HCT116 (cell line): ENCODE measurements around the gene PKDCC. TPM values are rescaled to one million over a fixed set of nuclear protein-coding genes. Genes with fewer than 3 reads are reported as not detected.

Experiments
- ATAC-seq: fragments of 200-7000 bp; cut with Tn5 transposase; 2 replicates; pipeline ENCODE4 v1.9.1; 2020; ENCODE audit warnings: mild to moderate bottlenecking, moderate library complexity
- BruUV-seq: library from RNA; stranded (reverse); fragments of 400-500 nt; replicated peaks from 2 replicates; lab custom pipeline; 2021; lab: Mats Ljungman, UMichigan
- CTCF ChIA-PET: fragments of 300-600 bp; sonication (Branson Sonifier 250); formaldehyde crosslinking; loops from one replicate; lab custom pipeline; 2021; ENCODE audit warnings: antibody characterized with exemption; lab: Charles Lee
- POLR2A ChIA-PET: fragments of 300-600, 350-600 bp; sonication (Branson Sonifier 250); formaldehyde crosslinking; loops from one replicate; lab custom pipeline; 2021; ENCODE audit warnings: antibody characterized with exemption; lab: Charles Lee
- RAD21 ChIA-PET, 2 experiments: fragments of 300-600 bp; sonication (Branson Sonifier 250); formaldehyde crosslinking; loops; one replicate each; lab custom pipeline; 2023; ENCODE audit warnings: low total read pairs in 2 of 2; ENCODE audit not compliant: uncharacterized antibody in 2 of 2, unreplicated experiment in 2 of 2, low non-redundant PET in 1 of 2; lab: Charles Lee
- DNase-seq: peaks from one replicate; pipeline ENCODE4 v3.0.0-alpha.2; 2010; ENCODE audit warnings: low read depth, low spot score
- H2AFZ ChIP-seq: fragments of 200-600 bp; shearing (Covaris generic), sonication (generic); 2 replicates; pipeline ENCODE4 v1.6.1; 2017; ENCODE audit warnings: low read depth, mixed run types, mixed read lengths, antibody characterized with exemption, low read length; ENCODE audit not compliant: poor library complexity, severe bottlenecking
- H3K27ac ChIP-seq: 2 replicates; pipeline ENCODE4 v1.5.1; 2012; ENCODE audit warnings: low read depth, low read length
- H3K27me3 ChIP-seq: fragments of 200-600 bp; sonication (generic); 2 replicates; pipeline ENCODE4 v1.6.1; 2016; ENCODE audit warnings: mixed run types, low read length, mixed read lengths; ENCODE audit not compliant: insufficient read depth
- H3K36me3 ChIP-seq, 2 experiments: fragments of 200-500 bp in 1 of 2; fragments of 200-600 bp in 1 of 2; sonication (Bioruptor generic) in 1 of 2; sonication (generic) in 1 of 2; 2 replicates each; pipeline versions ENCODE4 v1.5.1 to v1.6.1; 2014 to 2016; ENCODE audit warnings: low read length in 2 of 2, inconsistent platforms in 1 of 2, mixed read lengths in 1 of 2, mixed run types in 1 of 2; ENCODE audit not compliant: insufficient read depth in 2 of 2, control insufficient read depth in 1 of 2
- H3K4me1 ChIP-seq, 2 experiments: fragments of 200-600 bp in 1 of 2; sonication (generic) in 1 of 2; 2 replicates each; pipeline versions ENCODE4 v1.5.1 to v1.6.1; 2012 to 2017; ENCODE audit warnings: low read length in 2 of 2, inconsistent platforms in 1 of 2, mild to moderate bottlenecking in 1 of 2, mixed read lengths in 1 of 2, mixed run types in 1 of 2, moderate library complexity in 1 of 2; ENCODE audit not compliant: insufficient read depth in 2 of 2, control insufficient read depth in 1 of 2
- H3K4me2 ChIP-seq: fragments of 200-600 bp; sonication (generic); 2 replicates; pipeline ENCODE4 v1.6.1; 2017; ENCODE audit warnings: mixed run types, low read length, mixed read lengths
- H3K4me3 ChIP-seq, 2 experiments: fragments of 200-600 bp in 1 of 2; sonication (generic) in 1 of 2; replicated peaks in 1 of 2; 2 replicates each; pipeline ENCODE4 v1.5.1; 2011 to 2016; ENCODE audit warnings: low read length in 2 of 2, control low read depth in 1 of 2, low read depth in 1 of 2, mild to moderate bottlenecking in 1 of 2, mixed read lengths in 1 of 2, mixed run types in 1 of 2
- H3K79me2 ChIP-seq: fragments of 200-600 bp; sonication (generic); 2 replicates; pipeline ENCODE4 v1.6.1; 2017; ENCODE audit warnings: mild to moderate bottlenecking, mixed run types, low read length, moderate library complexity, mixed read lengths; ENCODE audit not compliant: insufficient read depth
- H3K9ac ChIP-seq: fragments of 200-600 bp; sonication (generic); 2 replicates; pipeline ENCODE4 v1.6.1; 2016; ENCODE audit warnings: low read length, mixed read lengths
- H3K9me2 ChIP-seq: fragments of 200-600 bp; sonication (generic), shearing (Covaris generic); 2 replicates; pipeline ENCODE4 v1.6.1; 2017; ENCODE audit warnings: mixed run types, mild to moderate bottlenecking, moderate library complexity; ENCODE audit not compliant: insufficient read depth
- H3K9me3 ChIP-seq, 2 experiments: fragments of 200-500 bp in 1 of 2; fragments of 200-600 bp in 1 of 2; sonication (Bioruptor generic) in 1 of 2; sonication (generic) in 1 of 2; 2 replicates each; pipeline ENCODE4 v1.6.1; 2014 to 2017; ENCODE audit warnings: low read length in 2 of 2, mixed read lengths in 2 of 2, inconsistent platforms in 1 of 2, low read depth in 1 of 2, mild to moderate bottlenecking in 1 of 2, mixed run types in 1 of 2, moderate library complexity in 1 of 2; ENCODE audit not compliant: control insufficient read depth in 1 of 2, insufficient read depth in 1 of 2
- H4K20me1 ChIP-seq: fragments of 200-600 bp; sonication (generic), shearing (Covaris generic); 2 replicates; pipeline ENCODE4 v1.6.1; 2017; ENCODE audit warnings: mixed run types, mild to moderate bottlenecking, moderate library complexity; ENCODE audit not compliant: insufficient read depth
- CBX3 ChIP-seq: IDR thresholded peaks from 2 replicates; pipeline ENCODE4 v1.6.1; 2012; ENCODE audit warnings: low read depth
- EGR1 ChIP-seq: IDR thresholded peaks from 2 replicates; pipeline ENCODE4 v1.6.1; 2012; ENCODE audit warnings: low read depth
- EZH2phosphoT487 ChIP-seq: fragments of 200-600 bp; IDR thresholded peaks from 2 replicates; pipeline ENCODE4 v1.6.1; 2018; ENCODE audit warnings: antibody characterized with exemption, borderline replicate concordance
- POLR2A ChIP-seq: IDR thresholded peaks from 2 replicates; pipeline ENCODE4 v1.7.0; 2011; ENCODE audit warnings: borderline replicate concordance; ENCODE audit not compliant: insufficient read depth, insufficient read length; ENCODE audit errors: extremely low read depth
- POLR2AphosphoS5 ChIP-seq: IDR thresholded peaks from 2 replicates; pipeline ENCODE4 v1.6.1; 2011; ENCODE audit warnings: mild to moderate bottlenecking, low read depth, low read length, moderate library complexity
- RAD21 ChIP-seq: IDR thresholded peaks from 2 replicates; pipeline ENCODE4 v1.6.1; 2012; ENCODE audit warnings: low read depth, mild to moderate bottlenecking
- SIN3A ChIP-seq: IDR thresholded peaks from 2 replicates; pipeline ENCODE4 v1.6.1; 2012; ENCODE audit warnings: low read depth
- YY1 ChIP-seq: IDR thresholded peaks from 2 replicates; pipeline ENCODE4 v1.6.1; 2011; ENCODE audit warnings: low read length, low read depth, moderate library complexity, mild to moderate bottlenecking; ENCODE audit not compliant: insufficient replicate concordance; ENCODE audit errors: extremely low read depth
- ZFX ChIP-seq: fragments of 450-650 bp; IDR thresholded peaks from 2 replicates; pipeline ENCODE4 v1.6.1; 2017
- ZNF274 ChIP-seq: fragments of 200-500 bp; sonication (Bioruptor generic); IDR thresholded peaks from 2 replicates; pipeline ENCODE4 v1.6.1; 2014; ENCODE audit warnings: mild to moderate bottlenecking, low read depth, low read length, inconsistent platforms
- intact Hi-C: fragments of 100-400 bp; cut with micrococcal nuclease; formaldehyde crosslinking; loops from 2 replicates; pipeline ENCODE4 v1.10.0; 2022
- total RNA-seq: library from RNA; stranded (reverse); gene quantifications from one replicate; pipeline ENCODE4 v1.2.1, GENCODE V29; 2021; ENCODE audit not compliant: unreplicated experiment
- TF ChIP-seq, protein P1 (sequence below): IDR thresholded peaks from 2 replicates; pipeline ENCODE4 v1.6.1; 2012
- TF ChIP-seq, protein P2 (sequence below): IDR thresholded peaks from 2 replicates; pipeline ENCODE4 v1.6.1; 2012; ENCODE audit warnings: low read depth

The PKDCC gene
- total RNA-seq, 1 experiment from 2014 or later: 0.84 TPM

DNA sequence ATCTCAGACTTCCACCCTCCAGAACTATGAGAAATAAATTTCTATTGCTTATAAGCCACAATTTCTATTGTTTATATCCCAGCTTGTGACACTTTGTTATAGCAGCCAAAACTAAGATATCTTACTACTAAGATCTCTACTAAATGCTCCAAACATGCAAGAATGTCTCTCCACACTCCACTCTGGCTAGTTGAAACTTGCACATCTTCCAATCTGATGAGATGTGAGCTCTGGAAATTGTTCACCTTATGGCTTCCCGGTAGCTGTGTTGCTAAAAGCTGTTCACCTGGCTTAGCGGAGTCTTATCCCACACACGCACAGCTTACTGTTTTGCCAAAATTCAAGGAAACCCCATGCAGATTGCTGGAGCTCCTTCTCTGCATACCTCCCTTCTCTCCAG, 43.9 kb downstream of the PKDCC start:
- no peak for TF ChIP-seq SIN3A
- no peak for TF ChIP-seq ZNF274
- TF ChIP-seq POLR2A: no peak
- no peak for TF ChIP-seq CBX3
- no peak for TF ChIP-seq POLR2AphosphoS5
- no peak for TF ChIP-seq ZFX
- no peak for TF ChIP-seq RAD21
- TF ChIP-seq EGR1: no peak
- TF ChIP-seq, protein P1, sequence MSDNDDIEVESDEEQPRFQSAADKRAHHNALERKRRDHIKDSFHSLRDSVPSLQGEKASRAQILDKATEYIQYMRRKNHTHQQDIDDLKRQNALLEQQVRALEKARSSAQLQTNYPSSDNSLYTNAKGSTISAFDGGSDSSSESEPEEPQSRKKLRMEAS: no peak
- no peak for TF ChIP-seq YY1
- TF ChIP-seq, protein P2, sequence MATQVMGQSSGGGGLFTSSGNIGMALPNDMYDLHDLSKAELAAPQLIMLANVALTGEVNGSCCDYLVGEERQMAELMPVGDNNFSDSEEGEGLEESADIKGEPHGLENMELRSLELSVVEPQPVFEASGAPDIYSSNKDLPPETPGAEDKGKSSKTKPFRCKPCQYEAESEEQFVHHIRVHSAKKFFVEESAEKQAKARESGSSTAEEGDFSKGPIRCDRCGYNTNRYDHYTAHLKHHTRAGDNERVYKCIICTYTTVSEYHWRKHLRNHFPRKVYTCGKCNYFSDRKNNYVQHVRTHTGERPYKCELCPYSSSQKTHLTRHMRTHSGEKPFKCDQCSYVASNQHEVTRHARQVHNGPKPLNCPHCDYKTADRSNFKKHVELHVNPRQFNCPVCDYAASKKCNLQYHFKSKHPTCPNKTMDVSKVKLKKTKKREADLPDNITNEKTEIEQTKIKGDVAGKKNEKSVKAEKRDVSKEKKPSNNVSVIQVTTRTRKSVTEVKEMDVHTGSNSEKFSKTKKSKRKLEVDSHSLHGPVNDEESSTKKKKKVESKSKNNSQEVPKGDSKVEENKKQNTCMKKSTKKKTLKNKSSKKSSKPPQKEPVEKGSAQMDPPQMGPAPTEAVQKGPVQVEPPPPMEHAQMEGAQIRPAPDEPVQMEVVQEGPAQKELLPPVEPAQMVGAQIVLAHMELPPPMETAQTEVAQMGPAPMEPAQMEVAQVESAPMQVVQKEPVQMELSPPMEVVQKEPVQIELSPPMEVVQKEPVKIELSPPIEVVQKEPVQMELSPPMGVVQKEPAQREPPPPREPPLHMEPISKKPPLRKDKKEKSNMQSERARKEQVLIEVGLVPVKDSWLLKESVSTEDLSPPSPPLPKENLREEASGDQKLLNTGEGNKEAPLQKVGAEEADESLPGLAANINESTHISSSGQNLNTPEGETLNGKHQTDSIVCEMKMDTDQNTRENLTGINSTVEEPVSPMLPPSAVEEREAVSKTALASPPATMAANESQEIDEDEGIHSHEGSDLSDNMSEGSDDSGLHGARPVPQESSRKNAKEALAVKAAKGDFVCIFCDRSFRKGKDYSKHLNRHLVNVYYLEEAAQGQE: no peak
- TF ChIP-seq EZH2phosphoT487: no peak
- Histone ChIP-seq H3K4me3 (no peak overlapping the region), H3K9ac (no peak overlapping the region), H3K36me3 (no peaks in the 10 kb centered on the region), H3K4me2 (no peak overlapping the region), H3K9me3 (no peaks in the 10 kb centered on the region), H3K27ac (no peak overlapping the region), H3K79me2 (no peaks in the 10 kb centered on the region), H3K4me1 (no peaks in the 10 kb centered on the region), H3K9me2 (no peaks in the 10 kb centered on the region), H3K27me3 (peaks cover 19% of the 10 kb centered on the region; the same call in 1 of the 2 replicates), H4K20me1 (no peaks in the 10 kb centered on the region), H2AFZ (no peak overlapping the region)
- CTCF ChIA-PET: interaction anchor here (3.5 to 10.8 kb wide), 3 partner anchors 221 to 238 kb away, joined by 11 to 158 read pairs (median 117); no protein-coding TSS in a partner anchor
- RAD21 ChIA-PET: interaction anchor here in 1 of 2 experiments (1.3 kb wide), 1 partner anchor 14 kb away, joined by 3 read pairs; no protein-coding TSS in a partner anchor
- intact Hi-C loops: no loop called here
- no TSS peak for BruUV-seq
- POLR2A ChIA-PET: no interaction called here
- no peak for DNase-seq
- ATAC-seq: no peak
